Endothelial cell (in vitro differentiated cells): ENCODE results near the gene RHBDF2. TPM values are rescaled to one million over a fixed set of nuclear protein-coding genes. Genes with fewer than 3 reads are reported as not detected.

ENCODE experiments used
- DNase-seq: peaks from one replicate; pipeline ENCODE4 v3.0.0; 2021; ENCODE audit warnings: low spot score
- H3K27ac Mint-ChIP-seq: one replicate; pipeline ENCODE4 v1.8.0; 2021; ENCODE audit warnings: mixed read lengths, inconsistent platforms; ENCODE audit not compliant: unreplicated experiment
- H3K27me3 Mint-ChIP-seq: one replicate; pipeline ENCODE4 v1.8.0; 2021; ENCODE audit warnings: mild to moderate bottlenecking, moderate library complexity, mixed read lengths, inconsistent platforms; ENCODE audit not compliant: unreplicated experiment
- H3K36me3 Mint-ChIP-seq: one replicate; pipeline ENCODE4 v1.8.0; 2021; ENCODE audit warnings: mild to moderate bottlenecking, low read depth, mixed read lengths, inconsistent platforms; ENCODE audit not compliant: unreplicated experiment
- H3K4me1 Mint-ChIP-seq: one replicate; pipeline ENCODE4 v1.8.0; 2021; ENCODE audit warnings: mild to moderate bottlenecking, mixed read lengths, inconsistent platforms; ENCODE audit not compliant: unreplicated experiment
- H3K4me3 Mint-ChIP-seq: one replicate; pipeline ENCODE4 v1.8.0; 2021; ENCODE audit warnings: mild to moderate bottlenecking, mixed read lengths, inconsistent platforms; ENCODE audit not compliant: unreplicated experiment
- H3K9me3 Mint-ChIP-seq: one replicate; pipeline ENCODE4 v1.8.0; 2021; ENCODE audit warnings: mixed read lengths, inconsistent platforms; ENCODE audit not compliant: unreplicated experiment
- total RNA-seq: library from RNA; stranded (reverse); fragmentation: NEBNext Ultra II Directional; extraction: Animal tissue kit (Norgen Biotek cat#: 25700); gene quantifications from one replicate; pipeline ENCODE4 v1.2.1, GENCODE V29; 2021; ENCODE audit not compliant: unreplicated experiment
- TF ChIP-seq, protein P1 (sequence below): fragments of 200-600 bp; sonication (generic); IDR thresholded peaks from one replicate; pipeline ENCODE4 v1.5.0; 2021; ENCODE audit warnings: antibody characterized with exemption; ENCODE audit not compliant: unreplicated experiment

Gene RHBDF2
- total RNA-seq, 1 donor from 2014 or later, result 39.3 TPM

GRCh38 chr17:76497979-76498875 is 3.0 kb downstream of the RHBDF2 start:
- H3K27me3 Mint-ChIP-seq, result peaks cover 11% of the 10 kb centered on the region
- peak overlapping the region; percentile 83 for H3K4me3 Mint-ChIP-seq
- H3K9me3 Mint-ChIP-seq, result no peaks in the 10 kb centered on the region
- no peaks in the 10 kb centered on the region for H3K36me3 Mint-ChIP-seq
- TF ChIP-seq, protein P1, sequence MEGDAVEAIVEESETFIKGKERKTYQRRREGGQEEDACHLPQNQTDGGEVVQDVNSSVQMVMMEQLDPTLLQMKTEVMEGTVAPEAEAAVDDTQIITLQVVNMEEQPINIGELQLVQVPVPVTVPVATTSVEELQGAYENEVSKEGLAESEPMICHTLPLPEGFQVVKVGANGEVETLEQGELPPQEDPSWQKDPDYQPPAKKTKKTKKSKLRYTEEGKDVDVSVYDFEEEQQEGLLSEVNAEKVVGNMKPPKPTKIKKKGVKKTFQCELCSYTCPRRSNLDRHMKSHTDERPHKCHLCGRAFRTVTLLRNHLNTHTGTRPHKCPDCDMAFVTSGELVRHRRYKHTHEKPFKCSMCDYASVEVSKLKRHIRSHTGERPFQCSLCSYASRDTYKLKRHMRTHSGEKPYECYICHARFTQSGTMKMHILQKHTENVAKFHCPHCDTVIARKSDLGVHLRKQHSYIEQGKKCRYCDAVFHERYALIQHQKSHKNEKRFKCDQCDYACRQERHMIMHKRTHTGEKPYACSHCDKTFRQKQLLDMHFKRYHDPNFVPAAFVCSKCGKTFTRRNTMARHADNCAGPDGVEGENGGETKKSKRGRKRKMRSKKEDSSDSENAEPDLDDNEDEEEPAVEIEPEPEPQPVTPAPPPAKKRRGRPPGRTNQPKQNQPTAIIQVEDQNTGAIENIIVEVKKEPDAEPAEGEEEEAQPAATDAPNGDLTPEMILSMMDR, result no peak
- H3K4me1 Mint-ChIP-seq, result peaks cover 39% of the 10 kb centered on the region
- H3K27ac Mint-ChIP-seq, result peak overlapping the region; percentile 84
- DNase-seq, result peak; percentile 67

DNA sequence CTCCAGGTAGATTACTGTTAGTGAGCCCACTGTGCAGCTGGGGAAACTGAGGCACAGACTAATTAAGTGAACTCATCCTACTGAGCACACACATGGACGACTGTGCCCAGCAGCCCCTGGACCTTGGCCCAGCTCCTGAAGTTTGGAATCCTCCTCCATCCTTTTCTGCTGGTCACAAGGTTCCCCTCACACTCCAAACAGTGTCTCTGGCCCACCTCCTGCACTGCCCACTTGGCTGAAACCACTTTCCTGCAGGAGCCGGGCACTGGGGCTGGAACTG is 3.6 kb downstream of the RHBDF2 start:
- H3K36me3 Mint-ChIP-seq, result no peaks in the 10 kb centered on the region
- TF ChIP-seq, protein P1, result no peak
- H3K27ac Mint-ChIP-seq, result peak overlapping the region; percentile 70
- H3K4me1 Mint-ChIP-seq, result peaks cover 45% of the 10 kb centered on the region
- H3K4me3 Mint-ChIP-seq, result no peak overlapping the region
- H3K9me3 Mint-ChIP-seq, result no peaks in the 10 kb centered on the region
- peaks cover 11% of the 10 kb centered on the region for H3K27me3 Mint-ChIP-seq
- no peak for DNase-seq

- Mint-ChIP-seq H3K9me3 (no peaks in the 10 kb centered on the region), H3K36me3 (no peaks in the 10 kb centered on the region), H3K4me1 (peaks cover 51% of the 10 kb centered on the region), H3K27me3 (peaks cover 9% of the 10 kb centered on the region), H3K4me3 (no peak overlapping the region), H3K27ac (no peak overlapping the region)
- TF ChIP-seq, protein P1, result no peak
- DNase-seq, result no peak
These were observed 4.8 kb downstream of the RHBDF2 start for GRCh38 chr17:76496464-76496863.

DNA sequence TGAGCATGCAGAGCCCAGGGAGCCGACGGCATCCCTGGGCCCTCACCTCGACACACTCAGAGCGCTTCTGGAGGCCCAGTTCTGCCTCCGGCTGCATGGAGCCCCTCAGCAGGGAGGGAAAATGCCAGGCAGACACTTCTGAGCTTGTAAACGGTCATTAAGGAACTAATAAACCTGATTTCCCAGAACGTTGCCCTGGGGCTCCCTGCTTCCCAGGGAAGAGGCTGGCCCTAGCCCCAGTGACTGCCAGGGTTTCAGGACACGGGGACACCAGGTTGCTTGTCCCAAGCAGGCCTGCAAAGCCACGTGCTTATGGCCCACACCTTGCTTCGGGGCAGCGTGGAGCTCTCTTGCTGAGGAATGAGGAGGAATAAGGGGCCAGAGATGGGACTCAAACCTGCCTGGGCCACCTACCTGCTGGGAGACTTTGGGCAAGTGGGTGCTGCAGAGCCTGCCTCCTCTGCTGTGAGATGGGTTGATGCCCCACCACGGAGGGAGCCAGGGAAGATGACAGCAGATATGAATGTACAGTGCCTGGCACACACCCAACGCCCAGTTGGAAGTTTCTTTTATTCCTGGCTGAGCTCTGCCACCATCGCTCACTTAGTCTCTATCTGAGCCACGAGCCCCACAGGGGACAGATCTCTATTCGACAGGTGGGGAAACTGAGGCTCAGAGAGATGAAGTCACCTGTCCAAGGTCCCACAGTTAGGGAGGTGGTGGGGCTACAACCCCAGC is 5.4 kb downstream of the RHBDF2 start:
- H3K9me3 Mint-ChIP-seq, result no peaks in the 10 kb centered on the region
- DNase-seq, result no peak
- H3K27me3 Mint-ChIP-seq, result peaks cover 9% of the 10 kb centered on the region
- H3K4me3 Mint-ChIP-seq, result no peak overlapping the region
- H3K4me1 Mint-ChIP-seq, result peaks cover 50% of the 10 kb centered on the region
- H3K36me3 Mint-ChIP-seq, result no peaks in the 10 kb centered on the region
- no peak overlapping the region for H3K27ac Mint-ChIP-seq
- TF ChIP-seq, protein P1, result no peak
